SK-N-SH (cell line): Measurements from ENCODE around the gene MRGPRE. TPM values are rescaled to one million over a fixed set of nuclear protein-coding genes. Genes with fewer than 3 reads are reported as not detected.
A peak's percentile ranks its signal among the peaks of the same experiment; 100 is the strongest.

ENCODE experiments used
- CTCF ChIA-PET: fragments of 300-600, 350-600 bp; formaldehyde crosslinking; extraction: SDS; loops from one replicate; lab custom pipeline; 2021; lab: Yijun Ruan, JAX
- POLR2A ChIA-PET: fragments of 350-600 bp; sonication (Branson Sonifier 250); formaldehyde crosslinking; extraction: SDS; loops from one replicate; lab custom pipeline; 2020; ENCODE audit warnings: antibody characterized with exemption, inconsistent platforms; lab: Yijun Ruan, JAX
- DNase-seq: peaks from one replicate; pipeline ENCODE4 v3.0.0; 2012
- H2AFZ ChIP-seq: fragments of 200-600 bp; sonication (generic); 2 replicates; pipeline ENCODE4 v1.8.1; 2016; ENCODE audit warnings: antibody characterized with exemption, mild to moderate bottlenecking, low read depth
- H3F3A ChIP-seq: fragments of 200-600 bp; sonication (generic); replicated peaks from 2 replicates; pipeline ENCODE3; 2016; ENCODE audit warnings: antibody characterized with exemption, mild to moderate bottlenecking; ENCODE audit not compliant: insufficient read depth
- H3K27ac ChIP-seq, 2 experiments: fragments of 200-500 bp in 1 of 2; fragments of 200-600 bp in 1 of 2; sonication (Bioruptor generic) in 1 of 2; sonication (generic), shearing (Covaris generic) in 1 of 2; 2 replicates each; pipeline versions ENCODE4 v1.5.1 to v1.6.1; 2014 to 2016; ENCODE audit warnings: low read depth in 2 of 2, inconsistent platforms in 1 of 2, low read length in 1 of 2, mild to moderate bottlenecking in 1 of 2, mixed read lengths in 1 of 2
- H3K27me3 ChIP-seq: fragments of 200-600 bp; sonication (generic), shearing (Covaris generic); 2 replicates; pipeline ENCODE4 v1.6.1; 2016; ENCODE audit warnings: mixed run types; ENCODE audit not compliant: insufficient read depth
- H3K36me3 ChIP-seq, 2 experiments: fragments of 200-500 bp in 1 of 2; fragments of 200-600 bp in 1 of 2; sonication (Bioruptor generic) in 1 of 2; sonication (generic) in 1 of 2; replicated peaks in 1 of 2; 2 replicates each; pipeline versions ENCODE3 to v1.5.1; 2014 to 2016; ENCODE audit warnings: low read length in 1 of 2, mild to moderate bottlenecking in 1 of 2; ENCODE audit not compliant: insufficient read depth in 2 of 2, control insufficient read depth in 1 of 2
- H3K4me1 ChIP-seq, 2 experiments: fragments of 200-500 bp in 1 of 2; fragments of 200-600 bp in 1 of 2; sonication (Bioruptor generic) in 1 of 2; sonication (generic), shearing (Covaris generic) in 1 of 2; 2 replicates each; pipeline versions ENCODE4 v1.5.1 to v1.6.1; 2014 to 2016; ENCODE audit warnings: low read depth in 1 of 2, low read length in 1 of 2, mixed run types in 1 of 2; ENCODE audit not compliant: insufficient read depth in 2 of 2, control insufficient read depth in 1 of 2
- H3K4me2 ChIP-seq: fragments of 200-600 bp; sonication (generic), shearing (Covaris generic); 2 replicates; pipeline ENCODE4 v1.6.1; 2017; ENCODE audit warnings: mixed run types
- H3K4me3 ChIP-seq, 2 experiments: fragments of 200-500 bp in 1 of 2; fragments of 200-600 bp in 1 of 2; sonication (Bioruptor generic) in 1 of 2; sonication (generic), shearing (Covaris generic) in 1 of 2; 2 replicates each; pipeline versions ENCODE4 v1.5.1 to v1.8.1; 2014 to 2016; ENCODE audit warnings: low read depth in 2 of 2, inconsistent platforms in 1 of 2, low read length in 1 of 2, mild to moderate bottlenecking in 1 of 2, mixed read lengths in 1 of 2, moderate library complexity in 1 of 2
- H3K79me2 ChIP-seq: fragments of 200-600 bp; sonication (generic); 2 replicates; pipeline ENCODE4 v1.8.1; 2017; ENCODE audit warnings: mild to moderate bottlenecking; ENCODE audit not compliant: insufficient read depth
- H3K9ac ChIP-seq: fragments of 200-600 bp; sonication (generic); 2 replicates; pipeline ENCODE4 v1.6.1; 2017; ENCODE audit warnings: mixed run types
- H3K9me2 ChIP-seq: fragments of 200-600 bp; sonication (generic); 2 replicates; pipeline ENCODE4 v1.6.1; 2017; ENCODE audit warnings: mixed run types
- H3K9me3 ChIP-seq: fragments of 200-600 bp; sonication (generic); 2 replicates; pipeline ENCODE4 v1.6.1; 2017; ENCODE audit warnings: mixed run types, mild to moderate bottlenecking, moderate library complexity
- H4K20me1 ChIP-seq: fragments of 200-600 bp; sonication (generic); 2 replicates; pipeline ENCODE4 v1.6.1; 2017; ENCODE audit warnings: mild to moderate bottlenecking, mixed run types; ENCODE audit not compliant: insufficient read depth
- FOXJ3 ChIP-seq: sonication (generic); formaldehyde crosslinking; IDR thresholded peaks from 2 replicates; pipeline ENCODE4 v1.5.1; 2020; ENCODE audit warnings: mild to moderate bottlenecking, missing genetic modification reagents
- FOXM1 ChIP-seq: IDR thresholded peaks from 2 replicates; pipeline ENCODE4 v1.4.0; 2012; ENCODE audit warnings: low read depth, mild to moderate bottlenecking
- NFIC ChIP-seq: IDR thresholded peaks from 2 replicates; pipeline ENCODE4 v1.4.0; 2012; ENCODE audit warnings: borderline replicate concordance
- NRF1 ChIP-seq: IDR thresholded peaks from 2 replicates; pipeline ENCODE4 v1.6.1; 2012; ENCODE audit warnings: low read depth, mild to moderate bottlenecking, low read length
- RAD21 ChIP-seq: IDR thresholded peaks from 2 replicates; pipeline ENCODE4 v1.6.1; 2012; ENCODE audit warnings: mild to moderate bottlenecking, low read length
- RCOR1 ChIP-seq: fragments of 150-350 bp; IDR thresholded peaks from 2 replicates; pipeline ENCODE4 v1.6.1; 2017; ENCODE audit warnings: antibody characterized with exemption, low read length
- RFX5 ChIP-seq: IDR thresholded peaks from 2 replicates; pipeline ENCODE4 v1.6.1; 2012; ENCODE audit warnings: mild to moderate bottlenecking, improper control_type of control experiment, low read length
- RXRA ChIP-seq: IDR thresholded peaks from 2 replicates; pipeline ENCODE4 v1.4.0; 2012; ENCODE audit warnings: low read depth, mild to moderate bottlenecking, borderline replicate concordance
- SIN3A ChIP-seq: IDR thresholded peaks from 2 replicates; pipeline ENCODE4 v1.6.1; 2012; ENCODE audit warnings: low read depth, mild to moderate bottlenecking, low read length, moderate library complexity, borderline replicate concordance
- SMC3 ChIP-seq: IDR thresholded peaks from 2 replicates; pipeline ENCODE4 v1.6.1; 2012; ENCODE audit warnings: low read depth, low read length, improper control_type of control experiment
- TAF1 ChIP-seq: IDR thresholded peaks from 2 replicates; pipeline ENCODE4 v1.6.1; 2012; ENCODE audit warnings: low read depth, mild to moderate bottlenecking, low read length, moderate library complexity, borderline replicate concordance
- TEAD4 ChIP-seq: IDR thresholded peaks from 2 replicates; pipeline ENCODE4 v1.4.0; 2012; ENCODE audit warnings: mild to moderate bottlenecking, borderline replicate concordance; ENCODE audit not compliant: insufficient read depth
- YY1 ChIP-seq: IDR thresholded peaks from 2 replicates; pipeline ENCODE4 v1.4.0; 2012; ENCODE audit warnings: low read depth, mild to moderate bottlenecking
- WGBS: methylation state at CpG from one replicate; pipeline ENCODE4 v1.1.6; 2017; ENCODE audit warnings: low lambda C conversion rate; 5-methylcytosine and 5-hydroxymethylcytosine counted together
- polyA plus RNA-seq, 3 experiments: library from polyadenylated mRNA; depleted of rRNA; stranded (reverse); fragments of >200 nt; gene quantifications; 2 replicates each; pipeline ENCODE4 v1.2.3, GENCODE V29; 2012
- TF ChIP-seq, protein P1 (sequence below): IDR thresholded peaks from 2 replicates; pipeline ENCODE4 v1.6.1; 2012; ENCODE audit warnings: mild to moderate bottlenecking, low read depth, low read length, moderate library complexity
- TF ChIP-seq, protein P2 (sequence below): IDR thresholded peaks from 2 replicates; pipeline ENCODE4 v1.4.0; 2012; ENCODE audit warnings: low read depth
- TF ChIP-seq, protein P3 (sequence below): fragments of 150-350 bp; IDR thresholded peaks from 2 replicates; pipeline ENCODE4 v1.6.1; 2017; ENCODE audit warnings: antibody characterized with exemption, low read length, low read depth, borderline replicate concordance
- TF ChIP-seq, protein P4 (sequence below): fragments of 150-350 bp; IDR thresholded peaks from 2 replicates; pipeline ENCODE4 v1.6.1; 2016; ENCODE audit warnings: mild to moderate bottlenecking, low read depth, low read length
- TF ChIP-seq, protein P5 (sequence below): IDR thresholded peaks from 2 replicates; pipeline ENCODE4 v1.4.0; 2012; ENCODE audit warnings: low read depth, borderline replicate concordance

MRGPRE gene
- polyA plus RNA-seq, 1 of the 3 experiments (the other 2 are of a cell fraction) = not detected

DNA sequence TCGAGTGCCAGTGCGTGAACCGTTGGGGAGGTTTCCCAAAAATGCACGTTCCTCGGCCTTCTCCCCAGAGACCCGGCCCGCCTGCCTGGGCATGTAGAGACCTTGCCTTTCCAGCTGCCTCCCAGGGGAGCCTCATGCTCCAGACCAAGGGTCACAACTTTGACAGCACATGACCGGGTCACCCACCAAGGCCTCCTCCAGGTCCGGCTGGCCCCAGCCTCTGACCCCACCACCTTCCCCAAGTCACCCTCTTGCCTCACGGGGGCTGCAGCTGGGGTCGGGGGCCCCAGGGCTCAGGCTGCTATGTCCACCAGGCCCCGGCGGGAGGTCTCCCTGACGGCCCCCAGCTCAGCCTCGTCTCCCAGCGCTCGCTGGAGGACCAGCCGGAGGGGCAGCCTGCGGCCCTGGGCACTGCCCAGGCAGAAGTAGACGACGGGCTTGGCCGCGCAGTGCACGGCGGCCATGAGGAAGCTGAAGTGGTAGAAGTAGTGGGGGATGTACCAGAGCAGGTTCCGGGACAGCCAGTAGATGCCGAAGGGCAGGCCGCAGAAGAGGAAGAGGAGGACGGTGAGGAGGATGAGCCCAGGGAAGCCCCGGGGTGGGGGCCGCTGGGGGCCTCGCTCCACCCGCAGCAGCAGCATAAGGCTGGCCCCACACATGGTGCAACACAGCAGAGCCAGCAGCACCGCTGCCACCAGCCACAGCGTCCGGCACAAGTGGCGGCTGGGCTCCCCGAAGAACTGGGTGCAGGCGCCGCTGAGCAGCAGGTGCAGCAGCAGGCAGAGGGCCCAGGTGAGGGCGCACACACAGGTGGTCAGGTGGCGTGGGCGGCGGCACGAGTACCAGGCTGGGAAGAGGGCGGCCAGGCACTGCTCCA lies 4.4 kb downstream of the MRGPRE start:
- H3K9ac ChIP-seq = no peak overlapping the region
- H2AFZ ChIP-seq = no peak overlapping the region
- POLR2A ChIA-PET = no interaction called here
- peaks cover 0 to 14% of the 10 kb centered on the region in 2 experiments; a peak in 1 of 4 replicates for H3K4me1 ChIP-seq
- no peaks in the 10 kb centered on the region for H3F3A ChIP-seq
- no peaks in the 10 kb centered on the region for H3K79me2 ChIP-seq
- no peak overlapping the region for H3K4me3 ChIP-seq
- H3K27me3 ChIP-seq = no peaks in the 10 kb centered on the region
- no peak overlapping the region for H3K27ac ChIP-seq
- H3K9me2 ChIP-seq = no peaks in the 10 kb centered on the region
- 84% methylated on average over 23 of the region's 46 CpGs for whole genome bisulfite sequencing
- TF ChIP-seq TEAD4 = no peak
- no peak for TF ChIP-seq NRF1
- no peak for TF ChIP-seq TAF1
- TF ChIP-seq, protein P1, sequence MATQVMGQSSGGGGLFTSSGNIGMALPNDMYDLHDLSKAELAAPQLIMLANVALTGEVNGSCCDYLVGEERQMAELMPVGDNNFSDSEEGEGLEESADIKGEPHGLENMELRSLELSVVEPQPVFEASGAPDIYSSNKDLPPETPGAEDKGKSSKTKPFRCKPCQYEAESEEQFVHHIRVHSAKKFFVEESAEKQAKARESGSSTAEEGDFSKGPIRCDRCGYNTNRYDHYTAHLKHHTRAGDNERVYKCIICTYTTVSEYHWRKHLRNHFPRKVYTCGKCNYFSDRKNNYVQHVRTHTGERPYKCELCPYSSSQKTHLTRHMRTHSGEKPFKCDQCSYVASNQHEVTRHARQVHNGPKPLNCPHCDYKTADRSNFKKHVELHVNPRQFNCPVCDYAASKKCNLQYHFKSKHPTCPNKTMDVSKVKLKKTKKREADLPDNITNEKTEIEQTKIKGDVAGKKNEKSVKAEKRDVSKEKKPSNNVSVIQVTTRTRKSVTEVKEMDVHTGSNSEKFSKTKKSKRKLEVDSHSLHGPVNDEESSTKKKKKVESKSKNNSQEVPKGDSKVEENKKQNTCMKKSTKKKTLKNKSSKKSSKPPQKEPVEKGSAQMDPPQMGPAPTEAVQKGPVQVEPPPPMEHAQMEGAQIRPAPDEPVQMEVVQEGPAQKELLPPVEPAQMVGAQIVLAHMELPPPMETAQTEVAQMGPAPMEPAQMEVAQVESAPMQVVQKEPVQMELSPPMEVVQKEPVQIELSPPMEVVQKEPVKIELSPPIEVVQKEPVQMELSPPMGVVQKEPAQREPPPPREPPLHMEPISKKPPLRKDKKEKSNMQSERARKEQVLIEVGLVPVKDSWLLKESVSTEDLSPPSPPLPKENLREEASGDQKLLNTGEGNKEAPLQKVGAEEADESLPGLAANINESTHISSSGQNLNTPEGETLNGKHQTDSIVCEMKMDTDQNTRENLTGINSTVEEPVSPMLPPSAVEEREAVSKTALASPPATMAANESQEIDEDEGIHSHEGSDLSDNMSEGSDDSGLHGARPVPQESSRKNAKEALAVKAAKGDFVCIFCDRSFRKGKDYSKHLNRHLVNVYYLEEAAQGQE = no peak
- TF ChIP-seq, protein P2, sequence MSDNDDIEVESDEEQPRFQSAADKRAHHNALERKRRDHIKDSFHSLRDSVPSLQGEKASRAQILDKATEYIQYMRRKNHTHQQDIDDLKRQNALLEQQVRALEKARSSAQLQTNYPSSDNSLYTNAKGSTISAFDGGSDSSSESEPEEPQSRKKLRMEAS = no peak
- TF ChIP-seq SMC3 = no peak
- TF ChIP-seq RCOR1 = no peak
- TF ChIP-seq, protein P3, sequence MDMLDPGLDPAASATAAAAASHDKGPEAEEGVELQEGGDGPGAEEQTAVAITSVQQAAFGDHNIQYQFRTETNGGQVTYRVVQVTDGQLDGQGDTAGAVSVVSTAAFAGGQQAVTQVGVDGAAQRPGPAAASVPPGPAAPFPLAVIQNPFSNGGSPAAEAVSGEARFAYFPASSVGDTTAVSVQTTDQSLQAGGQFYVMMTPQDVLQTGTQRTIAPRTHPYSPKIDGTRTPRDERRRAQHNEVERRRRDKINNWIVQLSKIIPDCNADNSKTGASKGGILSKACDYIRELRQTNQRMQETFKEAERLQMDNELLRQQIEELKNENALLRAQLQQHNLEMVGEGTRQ = no peak
- no peak for TF ChIP-seq FOXM1
- no peak for TF ChIP-seq YY1
- no peak for TF ChIP-seq SIN3A
- TF ChIP-seq, protein P4, sequence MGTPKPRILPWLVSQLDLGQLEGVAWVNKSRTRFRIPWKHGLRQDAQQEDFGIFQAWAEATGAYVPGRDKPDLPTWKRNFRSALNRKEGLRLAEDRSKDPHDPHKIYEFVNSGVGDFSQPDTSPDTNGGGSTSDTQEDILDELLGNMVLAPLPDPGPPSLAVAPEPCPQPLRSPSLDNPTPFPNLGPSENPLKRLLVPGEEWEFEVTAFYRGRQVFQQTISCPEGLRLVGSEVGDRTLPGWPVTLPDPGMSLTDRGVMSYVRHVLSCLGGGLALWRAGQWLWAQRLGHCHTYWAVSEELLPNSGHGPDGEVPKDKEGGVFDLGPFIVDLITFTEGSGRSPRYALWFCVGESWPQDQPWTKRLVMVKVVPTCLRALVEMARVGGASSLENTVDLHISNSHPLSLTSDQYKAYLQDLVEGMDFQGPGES = no peak
- no peak for TF ChIP-seq RXRA
- no peak for TF ChIP-seq FOXJ3 (CRISPR knock-in tag)
- TF ChIP-seq, protein P5, sequence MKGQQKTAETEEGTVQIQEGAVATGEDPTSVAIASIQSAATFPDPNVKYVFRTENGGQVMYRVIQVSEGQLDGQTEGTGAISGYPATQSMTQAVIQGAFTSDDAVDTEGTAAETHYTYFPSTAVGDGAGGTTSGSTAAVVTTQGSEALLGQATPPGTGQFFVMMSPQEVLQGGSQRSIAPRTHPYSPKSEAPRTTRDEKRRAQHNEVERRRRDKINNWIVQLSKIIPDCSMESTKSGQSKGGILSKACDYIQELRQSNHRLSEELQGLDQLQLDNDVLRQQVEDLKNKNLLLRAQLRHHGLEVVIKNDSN = no peak
- TF ChIP-seq RAD21 = no peak
- no peak for TF ChIP-seq NFIC
- no peak for TF ChIP-seq RFX5
- TF ChIP-seq, all 33 proteins: peak for 0
- H3K4me2 ChIP-seq = no peak overlapping the region
- H4K20me1 ChIP-seq = no peaks in the 10 kb centered on the region
- DNase-seq = peak; percentile 19
- CTCF ChIA-PET = interaction anchor here (0.6 to 1.4 kb wide), 5 partner anchors 8 to 136 kb away, joined by 3 to 5 read pairs (median 3); no protein-coding TSS in a partner anchor
- H3K36me3 ChIP-seq = no peaks in the 10 kb centered on the region
- H3K9me3 ChIP-seq = no peaks in the 10 kb centered on the region
